ENCODE data around the gene CAPN10.

Gene CAPN10

DNA sequence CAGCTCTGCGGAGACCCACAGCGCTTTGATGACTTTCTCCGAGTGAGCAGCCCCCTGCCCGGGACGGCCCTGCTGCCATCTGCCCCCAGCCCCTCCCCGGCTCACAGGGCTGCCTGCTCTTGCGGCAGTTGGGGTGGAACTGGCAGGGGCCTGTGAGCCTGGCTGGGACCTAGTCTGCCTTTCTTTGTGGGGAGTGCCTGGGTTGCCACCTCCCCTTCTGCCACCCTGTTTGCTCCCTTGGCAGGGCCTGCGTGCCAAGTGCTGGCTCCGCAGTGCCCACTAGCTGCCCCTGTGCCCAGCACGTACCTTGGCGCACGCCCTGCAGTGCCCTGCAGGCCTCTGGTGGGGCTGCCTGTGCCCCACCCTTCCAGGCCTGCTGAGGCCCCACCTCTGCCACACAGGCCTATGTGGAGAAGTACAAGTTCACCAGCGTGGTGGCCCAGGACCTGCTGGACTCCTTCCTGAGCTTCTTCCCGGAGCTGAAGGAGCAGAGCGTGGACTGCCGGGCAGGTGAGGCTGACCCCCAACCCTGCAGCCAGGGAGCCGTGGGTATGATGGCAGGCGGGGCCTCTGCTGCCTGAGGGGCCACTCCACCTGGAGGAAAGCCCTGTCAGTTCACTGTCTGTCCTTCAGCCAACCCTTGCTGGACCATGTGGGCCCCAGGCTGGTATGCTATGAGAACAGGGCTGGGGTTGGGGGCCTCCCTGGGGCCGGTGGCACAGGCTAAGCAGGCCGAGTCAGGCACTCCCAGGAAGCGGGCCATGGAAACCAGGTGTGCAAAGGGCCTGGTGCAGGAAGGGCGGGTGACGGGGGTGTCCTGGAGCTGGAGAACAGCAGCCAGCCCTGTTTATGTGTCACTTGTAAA lies 11.2 kb upstream of the CAPN10 start:
- DNase-seq (ENCODE audit: low spot score) = no peak

DNA sequence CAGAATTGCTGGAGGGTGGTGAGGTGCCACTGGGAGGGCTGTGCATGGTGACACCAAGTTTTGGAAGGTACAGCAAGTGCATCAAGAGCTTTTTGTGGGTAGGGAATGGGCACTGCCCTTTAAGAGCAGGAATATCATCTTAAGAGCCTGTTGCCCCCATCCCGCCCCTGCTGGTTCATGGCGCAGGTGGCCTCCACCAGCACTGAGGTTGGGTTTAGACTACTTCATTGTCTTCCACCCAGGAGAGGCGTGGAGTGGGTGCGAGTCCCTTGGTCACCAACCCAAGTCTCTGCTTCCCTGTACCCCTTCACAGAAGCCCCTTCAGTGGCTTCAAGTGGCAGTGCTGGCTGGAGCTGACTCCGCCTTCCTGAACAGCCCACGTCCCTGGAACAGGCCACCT lies 10.5 kb upstream of the CAPN10 start:
- no peak for DNase-seq (ENCODE audit: low spot score)

DNA sequence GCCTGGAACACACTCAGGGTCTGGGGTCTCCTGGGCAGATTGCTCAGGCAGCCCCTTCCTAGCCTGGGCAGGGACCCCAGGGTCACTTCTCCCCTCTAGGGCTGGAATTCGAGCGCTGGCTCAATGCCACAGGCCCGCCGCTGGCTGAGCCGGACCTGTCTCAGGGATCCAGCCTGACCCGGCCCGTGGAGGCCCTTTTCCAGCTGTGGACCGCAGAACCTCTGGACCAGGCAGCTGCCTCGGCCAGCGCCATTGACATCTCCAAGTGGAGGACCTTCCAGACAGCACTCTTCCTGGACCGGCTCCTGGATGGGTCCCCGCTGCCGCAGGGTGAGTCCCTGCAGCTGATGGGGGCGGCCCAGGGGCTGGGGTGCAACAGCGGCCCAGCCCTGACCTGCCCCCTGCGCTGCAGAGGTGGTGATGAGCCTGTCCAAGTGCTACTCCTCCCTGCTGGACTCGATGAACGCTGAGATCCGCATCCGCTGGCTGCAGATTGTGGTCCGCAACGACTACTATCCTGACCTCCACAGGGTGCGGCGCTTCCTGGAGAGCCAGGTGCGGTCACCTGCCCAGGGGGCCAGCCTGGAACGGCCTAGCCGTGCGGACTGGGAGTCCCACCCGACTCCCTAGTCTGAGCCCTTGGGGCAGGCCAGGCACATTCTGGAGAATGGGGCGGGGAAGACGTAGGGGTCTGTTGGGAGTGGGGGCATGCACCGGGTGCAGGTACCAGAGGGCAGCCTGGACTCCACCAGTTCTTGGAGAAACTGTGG lies 9.9 kb upstream of the CAPN10 start:
- DNase-seq (ENCODE audit: low spot score) = no peak

DNA sequence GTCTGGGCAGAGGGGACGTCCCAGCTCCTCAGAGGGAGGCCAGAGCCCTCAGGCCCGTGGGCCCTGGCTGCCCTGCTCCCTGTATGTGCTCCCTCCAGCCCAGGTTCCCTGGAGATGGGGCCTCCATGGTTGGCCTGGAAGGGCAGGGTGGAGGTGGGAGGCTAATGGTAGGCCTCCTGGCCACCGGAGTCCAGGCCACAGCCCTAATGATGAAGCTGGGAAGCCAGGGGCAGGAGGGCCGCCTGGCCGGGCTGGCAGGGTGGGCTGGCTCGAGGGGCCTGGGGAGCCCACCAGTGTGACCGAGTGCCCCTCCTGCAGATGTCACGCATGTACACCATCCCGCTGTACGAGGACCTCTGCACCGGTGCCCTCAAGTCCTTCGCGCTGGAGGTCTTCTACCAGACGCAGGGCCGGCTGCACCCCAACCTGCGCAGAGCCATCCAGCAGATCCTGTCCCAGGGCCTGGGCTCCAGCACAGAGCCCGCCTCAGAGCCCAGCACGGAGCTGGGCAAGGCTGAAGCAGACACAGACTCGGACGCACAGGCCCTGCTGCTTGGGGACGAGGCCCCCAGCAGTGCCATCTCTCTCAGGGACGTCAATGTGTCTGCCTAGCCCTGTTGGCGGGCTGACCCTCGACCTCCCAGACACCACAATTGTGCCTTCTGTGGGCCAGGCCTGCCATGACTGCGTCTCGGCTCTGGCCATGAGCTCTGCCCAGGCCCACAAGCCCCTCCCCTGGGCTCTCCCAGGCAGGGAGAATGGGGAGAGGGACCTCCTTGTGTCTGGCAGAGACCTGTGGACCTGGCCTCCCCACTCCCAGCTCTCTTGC lies 9.0 kb upstream of the CAPN10 start:
- DNase-seq (ENCODE audit: low spot score) = no peak

DNA sequence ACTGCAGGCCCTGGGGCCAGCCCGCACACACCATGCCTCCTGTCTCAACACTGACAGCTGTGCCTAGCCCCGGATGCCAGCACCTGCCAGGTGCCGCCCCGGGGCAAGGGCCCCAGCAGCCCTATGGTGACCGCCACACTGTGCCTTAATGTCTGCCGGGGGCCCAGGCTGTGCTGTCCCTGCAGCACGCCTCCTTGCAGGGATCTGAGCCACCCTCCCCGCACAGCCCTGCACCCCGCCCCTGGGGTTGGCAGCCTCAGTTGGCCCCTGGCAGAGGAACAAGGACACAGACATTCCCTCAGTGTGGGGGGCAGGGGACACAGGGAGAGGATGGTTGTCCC lies 8.5 kb upstream of the CAPN10 start:
- DNase-seq (ENCODE audit: low spot score) = no peak

DNA sequence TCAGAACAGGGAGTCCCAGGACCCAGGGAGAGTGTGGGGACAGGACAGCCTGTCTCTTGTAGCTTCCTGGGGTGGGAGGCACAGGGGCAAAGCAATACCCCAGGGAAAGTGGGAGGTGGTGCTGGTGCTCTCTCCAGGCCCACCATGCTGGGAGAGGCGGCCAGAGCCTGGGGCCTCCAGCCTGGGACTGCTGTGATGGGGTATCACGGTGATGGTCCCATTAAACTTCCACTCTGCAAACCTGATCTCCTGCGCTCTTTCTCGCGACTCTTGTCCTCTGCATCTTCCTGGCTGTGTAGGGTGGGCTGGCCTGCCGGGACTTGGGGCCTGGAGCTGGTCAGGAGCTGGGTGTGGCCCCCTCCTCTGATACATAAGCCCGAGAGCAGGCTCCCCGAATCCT lies 8.0 kb upstream of the CAPN10 start:
- no peak for DNase-seq (ENCODE audit: low spot score)

DNA sequence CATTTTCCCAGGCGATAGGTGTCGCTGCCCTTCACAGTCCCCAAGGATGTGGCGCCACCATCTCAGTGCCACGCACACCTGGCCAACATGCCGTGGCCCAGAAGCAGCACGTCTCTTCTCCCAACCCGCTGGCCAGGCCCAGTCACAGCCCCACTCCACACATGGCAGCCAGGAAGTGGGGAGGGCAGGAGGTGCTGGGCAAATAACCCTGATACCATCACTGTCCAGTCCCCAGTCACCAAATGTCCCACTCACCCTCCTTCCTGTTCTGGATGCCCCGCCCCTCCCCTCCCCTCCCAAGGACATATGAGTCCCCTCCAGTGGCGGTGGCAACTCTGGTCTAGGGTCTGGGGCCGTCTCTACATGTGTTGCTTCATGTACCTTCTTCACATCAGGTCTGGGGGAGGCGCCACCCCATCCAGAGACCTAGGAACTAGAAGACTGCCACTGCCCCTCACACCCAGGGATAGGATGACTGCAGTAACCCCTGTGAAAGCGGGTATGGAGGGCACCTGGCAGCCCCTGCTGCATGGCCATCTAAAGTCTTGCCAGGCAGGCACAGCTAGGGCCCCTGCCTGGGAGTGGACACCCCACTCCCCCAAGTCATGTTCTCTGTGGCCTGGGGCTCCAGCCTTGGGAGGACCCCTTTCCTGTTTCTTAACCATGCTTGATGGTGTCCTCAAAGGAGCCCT lies 7.3 kb upstream of the CAPN10 start:
- DNase-seq (ENCODE audit: low spot score) = no peak

DNA sequence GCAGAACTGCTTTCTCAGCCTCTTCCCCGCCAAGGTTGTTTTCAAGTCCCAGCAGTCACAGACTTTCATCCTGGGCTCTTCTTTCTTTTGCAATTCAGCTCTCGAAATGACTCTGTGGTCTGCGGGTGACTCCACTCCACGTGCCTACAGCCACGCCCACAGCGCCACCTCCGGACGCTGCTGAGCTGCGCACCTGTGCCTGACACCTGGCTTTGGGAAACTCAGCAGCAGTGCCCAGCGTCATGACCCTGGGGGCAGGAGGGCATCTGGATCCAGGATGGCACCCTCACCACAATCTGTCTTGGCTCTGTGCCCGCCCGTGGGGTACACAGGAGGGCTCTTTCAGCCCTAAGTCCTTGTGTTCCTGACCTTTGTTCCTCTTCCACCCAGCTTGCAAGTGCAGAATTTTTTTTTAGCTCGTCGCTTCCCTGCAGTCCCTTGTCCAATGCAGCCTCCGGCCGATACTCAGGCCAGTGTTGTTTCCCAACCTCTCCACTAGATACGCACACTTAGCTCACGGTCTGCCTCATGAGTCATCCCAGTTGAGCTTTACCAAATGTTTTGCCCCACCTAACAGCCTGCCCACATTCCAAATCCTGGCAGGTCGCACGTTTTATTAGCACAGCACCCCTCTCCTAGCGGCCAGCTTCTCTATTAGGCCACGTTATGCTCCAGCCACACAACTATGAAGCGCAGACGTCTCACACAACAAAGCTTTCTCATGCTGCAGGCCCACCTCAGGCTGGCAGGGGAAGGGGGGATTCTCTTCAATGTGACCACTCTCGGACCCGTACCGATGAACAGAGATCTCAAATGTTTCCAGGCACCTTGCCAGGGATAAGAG lies 6.5 kb upstream of the CAPN10 start:
- no peak for DNase-seq (ENCODE audit: low spot score)

DNA sequence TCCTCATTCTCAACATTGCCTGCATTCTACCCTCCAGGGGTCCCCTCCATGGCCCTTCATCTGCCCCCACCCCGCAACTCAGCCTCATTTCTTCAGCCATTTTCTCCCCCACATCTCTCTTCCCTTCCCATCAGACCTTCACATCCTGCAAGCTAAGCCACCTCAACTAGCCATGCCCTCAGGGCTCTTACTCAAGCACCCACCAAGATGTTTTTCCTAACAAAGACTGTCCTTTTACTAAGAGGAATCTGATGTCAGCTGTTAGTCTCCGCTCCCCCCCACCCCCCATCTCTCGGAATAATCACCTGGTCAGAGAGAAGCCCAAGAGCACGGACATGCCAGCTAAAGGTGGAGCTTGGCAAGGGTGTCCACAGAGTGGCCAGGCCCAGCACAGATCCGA lies 4.7 kb upstream of the CAPN10 start:
- DNase-seq (ENCODE audit: low spot score) = no peak

DNA sequence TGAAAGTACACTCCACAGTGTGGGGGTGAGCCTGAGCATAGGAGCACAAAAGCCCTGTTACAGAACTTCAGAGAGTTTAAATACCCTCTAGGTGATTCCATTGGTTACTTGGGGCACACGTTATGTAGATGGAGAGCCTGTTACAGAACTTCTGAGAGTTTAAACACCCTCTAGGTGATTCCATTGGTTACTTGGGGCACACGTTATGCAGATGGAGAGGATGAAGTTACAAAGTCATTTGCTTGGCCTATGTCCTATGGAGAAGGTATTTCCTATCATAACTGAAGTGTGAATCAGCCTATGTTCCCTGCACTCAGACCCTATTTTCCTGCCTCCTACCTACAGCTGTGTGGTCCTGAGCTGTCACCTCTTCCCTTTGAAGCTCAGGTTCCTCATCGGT lies 3.8 kb upstream of the CAPN10 start:
- no peak for DNase-seq (ENCODE audit: low spot score)

DNA sequence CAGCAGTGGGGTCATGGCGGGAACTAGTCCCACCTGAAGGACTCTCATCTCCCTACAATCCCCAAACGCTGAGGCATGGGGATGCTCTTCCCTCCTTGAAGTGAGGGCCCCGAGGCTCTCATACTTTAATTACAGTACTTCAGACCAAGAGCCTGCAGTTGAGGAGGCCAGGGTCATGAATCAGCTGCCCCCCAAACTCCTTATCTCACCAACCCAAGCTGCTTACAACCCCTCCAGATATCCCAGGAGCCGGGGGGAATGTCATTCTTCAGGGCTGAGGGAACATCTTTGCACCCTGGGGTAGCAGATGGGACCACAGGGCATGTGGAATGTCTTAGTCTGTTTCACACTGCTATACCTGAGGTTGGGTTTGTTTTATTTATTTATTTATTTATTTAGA lies 2.8 kb upstream of the CAPN10 start:
- DNase-seq (ENCODE audit: low spot score) = no peak

DNA sequence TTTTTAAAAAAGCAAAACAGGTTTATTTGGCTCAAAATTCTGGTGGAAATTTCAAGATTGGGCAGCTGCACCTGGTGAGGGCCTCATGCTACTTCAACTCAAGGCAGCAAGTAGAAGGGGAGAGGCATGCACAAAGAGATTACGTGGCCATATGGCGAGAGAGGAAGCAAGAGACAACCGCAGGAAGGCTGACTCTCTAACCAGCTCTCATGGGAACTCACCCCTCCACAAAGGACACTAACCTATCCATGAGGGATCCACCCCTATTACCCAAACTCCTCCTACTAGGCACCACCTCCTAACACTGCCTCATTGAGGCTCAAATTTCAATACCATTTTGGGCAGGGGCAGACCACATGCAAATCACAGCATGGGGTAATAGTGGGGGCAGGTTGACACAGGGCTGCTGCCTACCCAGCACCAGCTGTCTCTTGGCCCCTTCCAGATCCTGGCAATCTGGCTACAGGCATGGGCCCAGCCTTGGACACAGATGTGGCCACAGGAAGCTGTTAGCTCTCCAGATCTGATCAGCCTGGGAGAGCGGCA lies 2.0 kb upstream of the CAPN10 start:
- peak; percentile 58 for DNase-seq (ENCODE audit: low spot score)

DNA sequence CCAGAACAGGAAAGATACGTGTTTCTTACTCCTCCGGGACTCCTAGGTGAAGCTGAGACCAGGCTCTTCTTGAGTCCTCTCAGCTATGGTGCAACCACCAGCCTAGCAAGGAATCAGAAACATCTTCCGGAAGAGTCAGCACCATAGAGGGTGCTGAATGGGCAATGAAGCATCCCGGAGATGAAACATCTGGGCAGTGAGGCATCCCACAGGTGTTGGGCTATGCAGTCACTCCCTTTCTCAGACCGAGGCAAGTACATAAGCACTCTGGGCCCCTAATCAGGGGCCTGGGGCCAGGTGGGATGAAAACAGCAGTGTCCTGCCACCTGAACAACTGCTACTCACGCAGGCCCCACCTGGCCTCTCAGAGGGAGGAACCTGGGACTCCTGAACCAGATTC lies 1.4 kb upstream of the CAPN10 start:
- DNase-seq (ENCODE audit: low spot score) = peak; percentile 63

DNA sequence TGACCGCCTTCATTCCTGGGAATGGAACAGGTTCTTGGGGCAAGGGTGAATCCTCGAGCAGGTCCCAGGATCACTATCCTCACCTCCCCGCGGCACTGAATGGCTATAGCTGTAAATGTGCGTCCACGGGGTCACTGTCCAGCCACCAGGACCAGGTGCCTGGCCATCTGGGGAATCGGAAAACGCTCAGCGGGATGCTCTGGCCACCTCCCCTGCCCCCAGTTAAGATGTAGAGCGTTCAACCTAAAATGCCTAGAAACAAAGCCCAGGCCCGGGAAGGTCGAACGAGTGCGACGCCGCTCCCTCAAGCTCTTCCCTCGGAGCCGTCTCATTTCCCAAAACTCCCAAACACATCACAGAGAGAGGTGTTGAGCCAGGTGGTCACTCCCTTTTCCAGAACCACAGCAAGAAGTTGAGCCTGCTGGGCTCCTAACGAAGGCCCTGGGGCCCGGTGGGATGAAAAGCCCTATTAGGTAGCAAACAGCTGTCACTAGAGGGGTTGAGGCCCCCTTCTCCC lies 795 bp upstream of the CAPN10 start:
- DNase-seq (ENCODE audit: low spot score) = no peak

DNA sequence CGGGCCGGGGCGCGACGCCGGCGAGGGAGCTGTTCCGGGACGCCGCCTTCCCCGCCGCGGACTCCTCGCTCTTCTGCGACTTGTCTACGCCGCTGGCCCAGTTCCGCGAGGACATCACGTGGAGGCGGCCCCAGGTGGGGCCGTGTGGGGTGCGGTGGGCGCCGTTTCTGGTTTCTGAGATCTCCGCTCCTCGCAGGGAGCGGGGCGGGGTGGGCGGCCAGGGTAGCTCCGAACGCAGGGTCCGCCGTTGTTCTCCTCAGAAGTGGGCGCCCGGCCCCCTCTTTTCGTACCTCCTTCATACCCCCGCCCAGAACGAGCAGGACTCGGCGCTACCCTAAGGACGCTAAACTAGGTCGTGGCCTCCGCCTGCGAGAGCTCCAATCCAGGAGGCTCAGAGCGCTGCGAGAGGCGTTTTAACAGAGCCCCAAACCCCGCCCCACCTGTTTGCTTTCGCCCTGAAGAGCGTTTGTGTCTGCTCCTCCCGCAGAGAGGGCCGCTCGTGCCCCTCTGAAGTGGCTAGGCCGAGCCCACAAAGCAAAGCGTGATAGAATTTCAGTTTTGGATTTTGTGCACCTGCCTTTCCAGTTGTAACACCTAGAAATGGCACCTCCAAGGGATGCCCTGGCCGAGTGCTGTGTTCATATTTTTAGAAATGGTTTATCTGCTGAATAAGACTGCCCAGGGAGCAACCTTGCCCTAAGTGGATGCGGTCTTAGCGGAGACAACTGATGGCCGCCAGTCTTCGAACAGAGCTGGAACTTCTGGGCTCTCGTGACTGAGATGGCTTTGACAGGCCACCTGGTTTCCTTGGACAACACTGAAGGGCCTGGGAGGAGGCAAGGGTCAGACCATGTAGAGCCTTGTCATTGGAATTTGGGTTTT lies 626 bp downstream of the CAPN10 start:
- DNase-seq (ENCODE audit: low spot score) = peak; percentile 41

DNA sequence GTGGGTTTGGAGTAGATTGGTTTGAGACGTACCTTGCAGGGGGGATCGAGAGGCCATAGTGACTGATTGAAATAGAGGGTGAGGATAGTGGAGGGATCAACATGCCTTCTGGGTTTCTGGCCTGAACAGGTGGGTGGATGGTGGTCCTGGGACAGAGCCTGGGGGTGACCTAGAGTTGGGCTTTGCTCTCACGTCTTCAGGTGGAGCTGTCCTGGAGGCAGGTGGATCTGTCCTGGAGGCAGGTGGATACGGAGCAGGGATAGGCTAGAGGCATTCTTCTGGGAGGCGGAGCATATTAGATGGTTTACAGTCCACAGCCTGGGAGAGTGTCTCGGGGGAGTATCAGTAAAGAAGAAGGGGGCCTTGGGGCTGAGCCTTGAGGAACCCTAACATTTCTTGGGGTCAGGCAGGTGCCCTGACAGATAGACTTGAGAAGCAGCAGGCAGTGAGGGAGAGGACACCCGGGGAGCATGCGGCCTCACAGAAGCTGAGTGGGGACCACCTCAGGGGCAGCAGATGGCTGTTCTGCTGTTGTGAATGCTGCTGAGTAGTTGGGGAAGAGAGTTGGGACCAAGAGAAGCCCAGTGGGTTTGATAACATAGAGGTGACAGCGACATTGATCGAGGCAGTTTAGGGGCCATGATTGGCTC lies 1.6 kb downstream of the CAPN10 start:
- DNase-seq (ENCODE audit: low spot score) = no peak

DNA sequence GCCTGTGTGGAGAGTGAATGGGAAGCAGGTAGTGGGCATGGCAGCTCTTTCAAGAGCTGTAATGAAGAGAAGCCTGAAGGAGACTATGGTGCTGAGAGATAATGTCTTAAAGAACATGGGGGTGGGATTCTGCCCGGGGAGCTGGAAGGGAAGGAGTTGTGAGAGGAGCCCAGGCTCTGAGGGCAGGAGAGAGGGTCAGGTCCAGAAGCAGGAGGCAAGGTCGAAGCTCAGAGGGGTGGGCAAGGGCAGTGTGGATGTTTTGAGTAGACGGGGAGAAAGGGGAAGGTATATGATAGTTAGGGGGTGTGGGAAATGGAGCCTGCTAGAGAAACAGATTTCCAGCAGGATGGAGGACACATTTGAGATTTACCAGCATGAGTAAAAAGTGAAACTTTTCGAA lies 2.1 kb downstream of the CAPN10 start:
- DNase-seq (ENCODE audit: low spot score) = no peak

DNA sequence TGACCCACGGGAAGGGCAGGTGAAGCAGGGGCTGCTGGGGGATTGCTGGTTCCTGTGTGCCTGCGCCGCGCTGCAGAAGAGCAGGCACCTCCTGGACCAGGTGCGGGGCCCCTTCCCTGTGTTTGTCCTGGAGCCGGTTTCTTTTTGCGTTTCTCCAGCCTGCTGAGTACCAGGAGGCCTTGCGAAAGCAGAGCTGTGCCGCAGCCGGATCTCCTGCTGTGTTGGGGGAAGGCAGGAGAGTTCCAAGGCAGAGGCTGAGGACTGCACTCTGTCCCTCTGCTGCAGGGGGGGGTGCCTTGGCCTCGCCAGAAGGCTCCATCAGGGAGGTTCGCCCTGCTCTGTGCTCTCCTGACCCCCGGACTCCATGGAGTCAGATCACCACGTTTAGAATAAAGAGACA lies 2.8 kb downstream of the CAPN10 start:
- no peak for DNase-seq (ENCODE audit: low spot score)

DNA sequence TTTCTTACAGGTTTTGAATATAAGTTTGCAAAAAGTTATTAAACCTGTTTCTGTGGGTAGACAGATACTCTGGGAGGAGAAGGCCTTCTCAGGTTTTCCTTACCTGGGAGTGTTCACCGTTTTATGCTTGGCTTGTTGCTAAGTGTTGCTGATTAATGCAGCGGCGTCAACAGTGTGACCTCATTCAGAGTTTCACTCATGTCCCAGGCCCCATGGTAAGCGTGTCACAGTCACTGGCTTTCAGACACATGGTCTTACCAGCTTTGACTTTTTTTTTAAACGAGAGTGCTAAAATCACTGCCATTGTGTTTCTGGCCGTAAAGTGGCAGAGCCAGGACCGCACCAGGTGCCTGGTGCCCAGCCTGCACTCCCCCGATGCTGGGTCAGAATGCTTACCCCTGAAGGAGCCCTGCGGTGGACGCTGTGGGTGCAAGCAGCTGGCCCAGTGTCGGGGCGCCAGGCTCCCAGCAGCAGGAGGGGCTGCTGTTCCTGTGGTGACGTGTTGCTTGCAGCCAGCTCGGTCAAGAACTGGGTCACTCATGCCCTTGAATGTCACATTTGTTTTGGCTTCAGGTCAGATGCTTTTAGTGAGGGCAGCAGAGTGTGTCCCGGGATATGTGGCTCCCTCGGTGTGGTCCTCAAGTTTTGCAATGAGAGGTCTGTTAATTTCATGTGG lies 3.5 kb downstream of the CAPN10 start:
- DNase-seq (ENCODE audit: low spot score) = no peak

All from germinal center (tissue), 1 donor.